Measurements from ENCODE around the gene EXOC4.

GRCh38 chr7:133293384-133294160, 40.7 kb downstream of the EXOC4 start:
- TF ChIP-seq YY1 (IDR thresholded peaks at IDR 0.05; ENCODE audit: low read depth, low read length) (no peak), SIN3A (conservative IDR thresholded peaks at IDR 0.05 in 1 of 2, IDR thresholded peaks at IDR 0.05 in 1 of 2; ENCODE audit: low read depth in 1 of 2, low read length in 2 of 2) (no peak), CTCF (IDR thresholded peaks at IDR 0.05; ENCODE audit: control extremely low read depth in 1 of 3, insufficient read depth in 1 of 3, low read depth in 1 of 3, low read length in 3 of 3) (no peak), POLR2A (IDR thresholded peaks at IDR 0.05; ENCODE audit: control extremely low read depth in 1 of 2, low read depth in 2 of 2, low read length in 2 of 2) (no peak), SIX5 (IDR thresholded peaks at IDR 0.05; ENCODE audit: low read depth, low read length) (no peak), POLR2AphosphoS5 (IDR thresholded peaks at IDR 0.05; ENCODE audit: low read depth, low read length) (no peak)
